Renal cortical epithelial cell (primary cell): ENCODE data around the gene RACK1. TPM values are rescaled to one million over a fixed set of nuclear protein-coding genes. Genes with fewer than 3 reads are reported as not detected.

Source experiments
- DNase-seq: peaks from one replicate; pipeline ENCODE4 v3.0.0-alpha.2; 2011; ENCODE audit warnings: low read depth
- total RNA-seq: library from RNA; depleted of rRNA; stranded (reverse); fragments of >200 nt; gene quantifications from 2 replicates; pipeline ENCODE4 v1.2.3, GENCODE V29; 2014

The RACK1 gene
- total RNA-seq, 1 donor from 2014 or later = 2,704 TPM

GRCh38 chr5:181259974-181260719, 16.4 kb upstream of the RACK1 start:
- no peak for DNase-seq

- no peak for DNase-seq
These were observed 15.6 kb upstream of the RACK1 start for GRCh38 chr5:181259283-181259682.

GRCh38 chr5:181258576-181258975, 14.9 kb upstream of the RACK1 start:
- DNase-seq = no peak

GRCh38 chr5:181255836-181256578, 12.3 kb upstream of the RACK1 start:
- no peak for DNase-seq

- no peak for DNase-seq
These were observed 11.6 kb upstream of the RACK1 start for GRCh38 chr5:181255276-181255675.

GRCh38 chr5:181248277-181248676, 4.6 kb upstream of the RACK1 start:
- no peak for DNase-seq

GRCh38 chr5:181246276-181247049, 2.8 kb upstream of the RACK1 start:
- peak; percentile 59 for DNase-seq

GRCh38 chr5:181245427-181246275, 1.9 kb upstream of the RACK1 start:
- no peak for DNase-seq

- no peak for DNase-seq
These were observed 615 bp downstream of the RACK1 start for GRCh38 chr5:181243018-181243563.

- no peak for DNase-seq
These were observed 1.7 kb downstream of the RACK1 start for GRCh38 chr5:181242031-181242451.

GRCh38 chr5:181241393-181241975, 2.2 kb downstream of the RACK1 start:
- DNase-seq = peak; percentile 70

GRCh38 chr5:181239062-181239663, 4.5 kb downstream of the RACK1 start:
- DNase-seq = no peak

- DNase-seq = no peak
These were observed 5.8 kb downstream of the RACK1 start for GRCh38 chr5:181237729-181238385.

GRCh38 chr5:181236954-181237641, 6.6 kb downstream of the RACK1 start:
- no peak for DNase-seq

GRCh38 chr5:181236471-181236870, 7.2 kb downstream of the RACK1 start:
- DNase-seq = no peak

- no peak for DNase-seq
These were observed 7.9 kb downstream of the RACK1 start for GRCh38 chr5:181235689-181236366.

- DNase-seq = no peak
These were observed 8.4 kb downstream of the RACK1 start for GRCh38 chr5:181235323-181235688.

- no peak for DNase-seq
These were observed 9.0 kb downstream of the RACK1 start for GRCh38 chr5:181234455-181235306.
